ENCODE results near the gene CYP4F8. TPM values are rescaled to one million over a fixed set of nuclear protein-coding genes. Genes with fewer than 3 reads are reported as not detected.
"Not testable (repeated sequence)": the region's sequence is repeated elsewhere in the genome, so short reads cannot be mapped to it uniquely, and the experiment has no call there.

The CYP4F8 gene
- total RNA-seq, 1 donor, result not detected

GRCh38 chr19:15595069-15595468, 19.9 kb upstream of the CYP4F8 start:
- TF ChIP-seq CTCF (IDR thresholded peaks at IDR 0.05; ENCODE audit: insufficient read depth, low read length), result no peak
- DNase-seq (ENCODE audit: low read depth), result no peak
- H3K4me3 ChIP-seq (ENCODE audit: low read depth, low read length), result no peak overlapping the region

- not testable (repeated sequence) for DNase-seq (ENCODE audit: low read depth); H3K4me3 ChIP-seq (ENCODE audit: low read depth, low read length)
These were observed 6.8 kb upstream of the CYP4F8 start for GRCh38 chr19:15607978-15608925.

DNA sequence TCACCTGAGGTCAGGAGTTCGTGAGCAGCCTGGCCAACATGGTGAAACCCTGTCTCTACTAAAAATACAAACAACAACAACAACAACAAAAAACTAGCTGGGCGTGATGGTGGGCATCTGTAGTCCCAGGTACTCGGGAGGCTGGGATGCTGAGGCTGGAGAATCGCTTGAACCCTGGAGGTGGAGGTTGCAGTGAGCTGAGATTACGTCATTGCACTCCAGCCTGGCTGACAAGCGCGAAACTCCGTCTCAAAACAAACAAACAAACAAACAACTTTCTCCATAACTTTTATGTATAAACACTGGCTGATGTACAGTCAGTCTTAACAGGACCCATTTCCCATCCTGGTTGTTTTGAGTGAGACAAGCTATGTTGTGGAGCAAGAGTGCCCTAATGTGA, 5.8 kb upstream of the CYP4F8 start:
- no peak for TF ChIP-seq CTCF (IDR thresholded peaks at IDR 0.05; ENCODE audit: insufficient read depth, low read length)
- DNase-seq (ENCODE audit: low read depth), result no peak
- H3K4me3 ChIP-seq (ENCODE audit: low read depth, low read length), result no peak overlapping the region

- DNase-seq (ENCODE audit: low read depth), result no peak
- H3K4me3 ChIP-seq (ENCODE audit: low read depth, low read length), result no peak overlapping the region
- no peak for TF ChIP-seq CTCF (IDR thresholded peaks at IDR 0.05; ENCODE audit: insufficient read depth, low read length)
These were observed 2.7 kb upstream of the CYP4F8 start for GRCh38 chr19:15612342-15612741.

GRCh38 chr19:15613338-15613737, 1.7 kb upstream of the CYP4F8 start:
- no peak overlapping the region for H3K4me3 ChIP-seq (ENCODE audit: low read depth, low read length)
- no peak for DNase-seq (ENCODE audit: low read depth)
- no peak for TF ChIP-seq CTCF (IDR thresholded peaks at IDR 0.05; ENCODE audit: insufficient read depth, low read length)

GRCh38 chr19:15615526-15615925, 508 bp downstream of the CYP4F8 start:
- H3K4me3 ChIP-seq (ENCODE audit: low read depth, low read length), result no peak overlapping the region
- no peak for DNase-seq (ENCODE audit: low read depth)
- no peak for TF ChIP-seq CTCF (IDR thresholded peaks at IDR 0.05; ENCODE audit: insufficient read depth, low read length)

DNA sequence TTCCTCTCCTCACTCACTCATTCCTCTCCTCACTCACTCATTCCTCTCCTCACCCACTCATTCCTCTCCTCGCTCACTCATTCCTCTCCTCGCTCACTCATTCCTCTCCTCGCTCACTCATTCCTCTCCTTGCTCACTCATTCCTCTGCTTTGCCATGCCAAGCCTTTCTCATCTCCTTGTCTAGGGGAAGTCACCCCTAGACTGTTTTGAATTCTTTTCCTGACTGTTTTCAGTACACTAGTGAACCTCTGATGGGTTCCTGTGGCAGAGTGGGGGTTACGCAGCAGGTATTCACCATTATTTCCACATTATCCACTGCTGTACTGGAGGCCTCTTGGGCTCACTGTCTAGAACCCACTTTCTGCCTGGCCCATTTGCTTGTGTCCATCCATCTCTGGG, 1.2 kb downstream of the CYP4F8 start:
- H3K4me3 ChIP-seq (ENCODE audit: low read depth, low read length), result no peak overlapping the region
- DNase-seq (ENCODE audit: low read depth), result no peak
- TF ChIP-seq CTCF (IDR thresholded peaks at IDR 0.05; ENCODE audit: insufficient read depth, low read length), result no peak
